ENCODE data around the gene TTC39C.
"Not testable (repeated sequence)": the region's sequence is repeated elsewhere in the genome, so short reads cannot be mapped to it uniquely, and the experiment has no call there.

Gene TTC39C

DNA sequence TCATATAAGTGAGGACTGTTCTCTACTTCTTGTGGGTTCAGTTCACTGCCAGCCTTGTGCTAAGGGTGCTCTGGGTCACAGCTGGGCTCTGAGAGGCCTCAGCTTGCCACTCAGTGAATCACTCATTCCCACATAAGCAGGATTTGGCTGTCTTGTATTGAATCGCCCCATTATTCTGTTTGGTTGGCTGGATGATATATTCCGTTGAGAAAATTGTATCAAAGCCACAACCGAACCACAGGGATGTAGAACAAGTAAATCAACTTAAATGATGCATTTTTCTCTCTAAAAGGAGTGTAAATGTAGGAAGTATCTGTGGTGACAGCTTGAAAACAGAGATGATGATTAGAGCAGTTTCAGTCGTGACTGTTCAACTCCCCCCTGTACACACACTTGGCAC is 39.6 kb downstream of the TTC39C start:
- DNase-seq (ENCODE audit: low spot score), result no peak

DNA sequence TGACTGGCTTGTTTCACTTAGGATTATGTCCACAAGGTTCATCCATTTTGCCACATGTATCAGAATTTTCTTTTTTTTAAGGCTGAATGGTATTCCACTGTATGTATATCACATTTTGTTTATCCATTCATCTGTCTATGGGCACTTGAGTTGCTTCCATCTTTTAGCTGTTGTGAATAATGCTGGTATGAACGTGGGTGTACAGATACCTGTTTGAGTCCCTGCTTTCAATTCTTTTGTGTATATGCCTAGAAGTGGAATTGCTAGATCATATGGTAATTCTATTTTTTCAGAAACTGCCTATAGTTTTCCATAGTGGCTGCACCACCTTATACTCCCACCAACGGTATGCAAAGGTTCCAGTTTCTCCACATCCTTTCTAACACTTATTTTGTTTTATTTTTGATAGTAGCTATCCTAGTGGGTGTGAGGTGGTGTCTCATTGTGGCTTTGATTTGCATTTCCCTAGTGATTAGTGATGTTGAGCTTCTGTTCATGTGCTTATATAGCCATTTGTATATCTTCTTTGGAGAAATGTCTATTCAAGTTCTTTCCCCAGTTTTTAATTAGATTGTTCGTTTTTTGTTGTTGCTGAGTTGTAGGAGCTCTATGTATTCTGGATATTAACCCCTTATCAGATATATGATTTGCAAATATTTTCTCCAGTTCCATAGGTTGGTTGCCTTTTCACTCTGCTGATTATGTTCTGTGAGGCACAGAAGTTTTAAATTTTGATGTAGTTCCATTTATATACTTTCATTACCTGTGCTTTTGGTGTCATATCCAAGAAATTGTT is 40.7 kb downstream of the TTC39C start:
- DNase-seq (ENCODE audit: low spot score), result no peak

DNA sequence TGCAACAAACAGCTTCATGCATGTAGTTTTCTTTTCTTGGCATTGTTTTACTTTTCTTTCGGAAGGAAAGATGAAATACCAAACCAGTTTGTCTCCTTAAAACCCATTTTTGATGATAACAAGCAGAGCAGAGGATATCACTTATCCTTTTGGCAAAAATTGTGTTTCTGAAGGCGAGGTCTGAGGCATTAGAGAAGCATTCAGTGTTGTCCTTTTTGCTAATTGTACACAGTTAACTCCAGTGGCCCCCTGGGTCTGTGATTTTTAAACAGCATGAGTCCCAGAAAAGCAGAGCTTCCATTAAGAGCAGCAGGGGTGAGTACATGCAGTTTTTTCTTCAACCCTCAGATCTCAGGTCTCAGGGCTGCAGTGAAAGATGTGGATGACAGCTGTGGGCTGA is 41.3 kb downstream of the TTC39C start:
- DNase-seq (ENCODE audit: low spot score), result no peak

DNA sequence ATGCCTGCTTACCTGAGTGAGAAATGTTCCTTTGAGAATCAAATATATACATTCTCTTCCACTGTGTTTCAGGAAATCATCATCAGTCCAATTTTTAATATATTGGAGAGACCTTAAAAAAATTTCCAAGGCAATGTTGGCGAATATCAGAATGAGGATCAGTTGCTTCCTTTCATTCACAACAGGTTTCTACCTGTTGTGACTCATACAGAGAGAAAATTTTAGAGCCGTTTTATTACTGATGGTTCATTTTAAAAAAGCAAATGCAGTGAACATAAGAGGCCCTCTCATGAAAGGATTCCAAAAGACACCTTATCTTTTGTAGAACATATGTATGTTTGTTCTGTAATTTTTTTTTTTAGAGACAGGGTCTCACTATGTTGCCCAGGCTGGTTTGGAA is 42.0 kb downstream of the TTC39C start:
- DNase-seq (ENCODE audit: low spot score), result no peak

DNA sequence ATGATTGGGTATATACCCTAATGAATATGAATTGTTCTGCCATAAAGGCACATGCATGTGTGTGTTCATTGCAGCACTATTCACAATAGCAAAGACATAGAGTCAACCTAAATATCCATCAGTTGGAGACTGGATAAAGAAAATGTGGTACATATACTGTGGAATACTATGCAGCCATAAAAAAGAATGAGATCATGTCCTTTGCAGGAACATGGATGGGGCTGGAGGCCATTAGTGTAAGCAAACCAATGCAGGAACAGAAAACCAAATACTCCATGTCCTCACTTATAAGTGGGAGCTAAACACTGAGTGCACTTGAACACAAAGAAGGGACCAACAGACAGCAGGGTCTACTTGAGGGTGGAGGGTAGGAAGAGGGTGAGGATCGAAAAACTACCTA is 43.2 kb downstream of the TTC39C start:
- DNase-seq (ENCODE audit: low spot score), result no peak

DNA sequence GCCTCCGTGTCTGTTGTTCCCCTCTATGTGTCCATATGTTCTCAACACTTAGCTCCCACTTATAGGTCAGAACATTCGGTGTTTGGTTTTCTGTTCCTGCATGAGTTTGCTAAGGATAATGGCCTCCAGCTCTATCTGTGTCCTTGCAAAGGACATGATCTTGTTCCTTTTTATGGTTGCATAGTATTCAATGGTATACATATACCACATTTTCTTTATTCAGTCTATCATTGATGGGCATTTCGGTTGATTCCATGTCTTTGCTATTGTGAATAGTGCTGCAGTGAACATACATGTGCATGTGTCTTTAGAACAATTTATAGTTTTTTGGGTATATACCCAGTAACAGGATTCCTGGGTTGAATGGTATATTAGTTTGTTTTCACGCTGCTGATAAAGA is 44.8 kb downstream of the TTC39C start:
- DNase-seq (ENCODE audit: low spot score), result not testable (repeated sequence)

DNA sequence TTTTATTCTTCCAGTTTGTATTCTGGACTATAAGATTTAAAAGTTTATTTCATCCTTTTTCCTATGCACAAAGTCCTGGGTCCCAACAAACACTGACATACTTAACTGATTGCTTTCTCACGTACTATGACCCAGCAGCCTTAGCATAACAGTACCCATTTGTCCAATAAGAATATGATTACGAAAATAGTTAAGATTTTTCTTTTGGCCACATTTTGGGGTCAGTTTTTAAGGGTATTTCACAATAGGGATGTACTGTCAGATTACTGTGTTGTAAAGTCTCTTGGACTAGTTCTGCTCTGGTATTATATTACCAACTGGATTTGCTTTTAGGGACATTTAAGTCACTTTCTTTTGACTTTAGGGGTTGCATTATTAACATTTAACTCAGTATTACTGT is 46.1 kb downstream of the TTC39C start:
- DNase-seq (ENCODE audit: low spot score), result no peak

DNA sequence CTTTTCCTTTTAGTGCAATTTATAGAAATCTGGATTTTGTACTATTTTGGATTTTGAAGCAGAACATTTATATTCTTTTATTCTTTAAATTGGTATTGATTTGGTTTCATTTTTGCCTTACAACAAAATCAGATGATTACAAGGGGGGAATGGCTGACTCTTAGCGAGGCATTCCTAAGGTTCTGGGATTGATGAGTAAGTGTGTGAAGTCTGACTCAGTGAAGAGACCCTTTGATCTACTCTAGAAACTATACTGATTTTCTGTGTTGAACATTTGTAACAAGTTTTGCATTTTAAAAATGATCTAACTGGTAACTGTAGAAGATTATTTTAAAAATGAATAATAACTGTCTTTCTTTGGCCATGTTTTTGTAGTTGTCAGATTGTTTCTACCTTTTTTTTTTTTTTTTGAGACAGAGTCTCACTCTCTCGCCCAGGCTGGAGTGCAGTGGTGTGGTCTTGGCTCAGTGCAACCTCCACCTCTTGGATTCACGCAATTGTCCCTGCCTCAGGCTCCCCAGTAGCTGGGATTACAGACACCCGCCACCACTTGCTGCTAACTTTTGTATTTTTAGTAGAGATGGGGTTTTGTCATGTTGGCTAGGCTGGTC is 48.7 kb downstream of the TTC39C start:
- no peak for DNase-seq (ENCODE audit: low spot score)

DNA sequence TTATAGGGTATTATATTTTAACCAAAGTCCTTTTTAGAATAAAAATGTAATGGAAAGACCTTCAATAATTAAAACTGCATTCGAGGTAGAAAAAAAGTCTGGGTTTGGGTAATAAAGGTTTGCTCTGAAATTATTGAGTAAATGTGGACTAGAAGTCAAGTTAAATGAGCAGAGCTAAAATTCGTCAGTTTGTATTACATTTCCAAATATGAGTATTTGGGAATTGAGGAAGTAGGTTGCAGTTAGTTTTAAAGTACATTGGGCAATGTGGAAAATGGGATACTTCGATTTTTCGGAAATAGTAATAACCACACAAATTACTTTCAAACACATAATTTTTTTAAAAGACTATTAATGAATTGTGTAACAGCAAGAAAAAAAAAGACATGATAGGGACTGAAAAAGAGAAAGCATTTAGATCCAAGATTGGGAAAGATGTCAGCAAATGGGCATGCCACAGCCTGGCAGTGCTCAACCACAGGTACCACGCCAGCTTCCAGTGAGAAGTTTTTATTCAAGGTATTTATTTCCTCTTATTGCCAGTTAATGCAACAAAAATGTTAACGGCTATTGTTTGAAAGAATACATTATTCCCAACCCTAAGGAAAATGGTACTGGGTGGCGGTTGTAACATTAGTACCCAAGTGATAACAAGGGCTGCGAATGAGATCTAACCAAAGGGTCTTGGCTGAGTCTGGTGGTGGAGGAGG is 50.0 kb downstream of the TTC39C start:
- DNase-seq (ENCODE audit: low spot score), result no peak

DNA sequence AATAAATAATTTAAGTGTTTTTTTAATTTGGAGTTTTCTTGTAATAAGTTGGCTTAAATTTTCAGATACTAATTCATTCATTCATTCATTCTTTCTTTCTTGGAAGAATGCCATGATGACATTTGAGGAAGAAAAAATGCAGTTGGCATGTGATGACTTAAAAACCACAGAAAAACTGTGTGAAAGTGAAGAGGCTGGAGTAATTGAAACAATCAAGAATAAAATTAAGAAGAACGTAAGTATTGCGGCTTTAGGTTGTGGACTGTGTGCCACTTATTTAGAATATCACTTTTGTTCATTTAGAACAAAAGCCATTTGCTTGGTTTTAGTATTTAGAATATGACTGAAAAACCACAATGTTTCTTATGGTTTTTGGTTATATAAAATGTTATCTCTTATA is 51.4 kb downstream of the TTC39C start:
- no peak for DNase-seq (ENCODE audit: low spot score)

DNA sequence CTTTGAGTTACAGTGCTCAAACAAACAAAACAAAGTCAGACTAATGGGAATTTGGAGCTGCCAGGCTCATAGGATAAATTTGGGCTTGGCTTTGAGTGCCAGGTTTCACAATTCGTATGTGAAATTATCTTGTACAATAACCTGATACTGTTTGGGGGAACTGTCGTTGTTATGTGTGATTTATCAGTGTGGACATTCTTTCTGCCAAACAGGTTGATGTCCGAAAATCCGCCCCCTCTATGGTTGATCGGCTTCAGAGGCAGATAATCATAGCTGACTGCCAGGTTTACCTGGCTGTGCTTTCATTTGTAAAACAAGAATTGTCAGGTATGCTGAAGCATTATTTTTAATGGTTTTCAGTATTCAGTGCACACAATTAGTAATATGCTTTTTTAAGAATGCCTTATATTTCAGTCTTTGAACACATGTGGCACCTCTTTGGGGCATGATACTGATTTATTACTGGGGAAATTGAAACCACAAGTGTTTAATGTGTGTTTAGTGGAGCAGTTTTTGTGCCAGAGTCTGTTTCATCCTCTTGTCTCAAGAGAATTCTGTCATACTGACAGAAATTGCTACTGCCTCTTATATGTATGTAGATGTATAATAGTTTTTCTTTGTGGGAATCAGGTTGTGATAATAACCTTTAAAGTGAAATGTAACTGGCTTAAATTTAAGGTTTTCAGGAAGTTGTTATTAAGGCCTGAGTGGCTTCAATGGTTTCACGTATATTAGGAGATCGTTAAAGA is 54.6 kb downstream of the TTC39C start:
- DNase-seq (ENCODE audit: low spot score), result no peak

DNA sequence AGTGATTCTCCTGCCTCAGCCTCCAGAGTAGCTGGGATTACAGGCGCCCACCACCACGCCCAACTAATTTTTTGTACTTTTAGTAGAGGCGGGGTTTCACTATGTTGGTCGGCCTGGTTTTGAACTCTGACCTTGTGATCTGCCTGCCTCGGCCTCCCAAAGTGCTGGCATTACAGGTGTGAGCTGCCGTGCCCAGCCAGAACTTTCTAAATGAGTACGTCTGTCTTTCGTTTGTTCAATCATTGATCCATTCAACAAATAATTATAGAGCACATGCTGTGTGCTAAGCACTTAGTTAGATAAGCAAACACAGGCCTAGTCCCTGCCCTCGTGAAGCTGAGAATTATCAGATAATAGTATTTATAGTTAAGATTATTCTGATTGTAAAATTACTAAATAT is 56.5 kb downstream of the TTC39C start:
- DNase-seq (ENCODE audit: low spot score), result no peak

DNA sequence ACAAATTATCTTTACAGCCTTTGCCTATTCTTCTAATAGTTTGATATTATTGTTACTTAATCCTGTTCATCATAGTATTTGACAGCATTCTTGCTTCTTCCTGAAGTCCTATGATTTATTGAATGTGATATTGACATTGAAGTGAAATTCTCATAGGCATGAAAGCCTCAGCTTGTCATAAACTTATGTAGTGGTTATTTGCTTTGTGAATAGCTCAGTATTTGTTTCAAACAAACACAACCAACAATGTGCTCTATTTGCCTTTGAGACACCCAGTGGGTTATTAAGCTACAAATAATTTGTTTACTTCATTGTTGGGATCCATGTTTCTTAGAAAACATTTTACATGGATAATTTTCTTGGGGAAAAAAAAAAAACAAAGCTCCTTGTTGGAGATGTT is 57.2 kb downstream of the TTC39C start:
- no peak for DNase-seq (ENCODE audit: low spot score)

DNA sequence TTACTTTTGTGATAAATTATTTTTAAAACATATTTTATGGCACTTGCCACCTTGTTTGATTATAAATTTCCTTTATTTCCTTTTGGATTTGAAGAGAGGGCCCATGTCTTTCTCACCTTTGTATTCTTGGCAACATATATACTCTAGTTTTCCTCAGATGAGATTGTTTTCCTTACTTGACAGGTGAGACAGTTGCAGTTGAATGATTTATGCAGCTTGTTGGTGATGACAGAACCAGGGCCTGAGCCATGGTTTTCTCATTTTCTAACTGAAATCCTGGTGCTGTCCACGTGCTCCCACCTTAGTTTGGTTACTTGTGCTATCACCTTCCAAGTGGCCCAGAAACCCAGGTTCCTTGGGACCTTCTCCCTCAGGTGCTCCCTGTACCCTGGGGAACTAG is 58.2 kb downstream of the TTC39C start:
- no peak for DNase-seq (ENCODE audit: low spot score)

DNA sequence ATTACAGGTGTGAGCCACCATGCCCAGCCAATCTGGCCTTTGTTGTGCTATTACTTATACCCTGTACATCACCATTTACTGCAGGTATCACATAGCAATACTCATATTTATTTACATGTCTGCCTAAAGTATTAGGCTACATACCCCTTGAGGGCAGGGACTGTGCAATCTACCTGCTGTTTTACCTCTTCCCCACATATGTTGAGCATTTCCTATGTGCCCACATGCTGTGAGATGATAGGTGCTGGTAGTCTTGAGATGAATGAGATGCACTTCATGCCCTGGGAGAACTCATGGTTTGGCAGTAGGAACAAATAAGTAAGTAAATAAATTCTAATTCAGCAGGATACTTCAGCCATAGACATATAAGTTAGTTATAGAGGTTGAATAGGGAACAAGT is 59.2 kb downstream of the TTC39C start:
- no peak for DNase-seq (ENCODE audit: low spot score)

DNA sequence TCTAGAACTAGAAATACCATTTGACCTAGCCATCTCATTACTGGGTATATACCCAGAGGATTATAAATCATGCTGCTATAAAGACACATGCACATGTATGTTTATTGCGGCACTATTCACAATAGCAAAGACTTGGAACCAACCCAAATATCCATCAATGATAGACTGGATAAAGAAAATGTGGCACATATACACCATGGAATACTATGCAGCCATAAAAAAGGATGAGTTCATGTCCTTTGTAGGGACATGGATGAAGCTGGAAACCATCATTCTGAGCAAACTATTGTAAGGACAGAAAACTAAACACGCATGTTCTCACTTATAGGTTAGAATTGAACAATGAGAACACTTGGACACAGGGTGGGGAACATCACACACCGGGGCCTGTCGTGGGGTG is 60.2 kb downstream of the TTC39C start:
- DNase-seq (ENCODE audit: low spot score), result not testable (repeated sequence)

DNA sequence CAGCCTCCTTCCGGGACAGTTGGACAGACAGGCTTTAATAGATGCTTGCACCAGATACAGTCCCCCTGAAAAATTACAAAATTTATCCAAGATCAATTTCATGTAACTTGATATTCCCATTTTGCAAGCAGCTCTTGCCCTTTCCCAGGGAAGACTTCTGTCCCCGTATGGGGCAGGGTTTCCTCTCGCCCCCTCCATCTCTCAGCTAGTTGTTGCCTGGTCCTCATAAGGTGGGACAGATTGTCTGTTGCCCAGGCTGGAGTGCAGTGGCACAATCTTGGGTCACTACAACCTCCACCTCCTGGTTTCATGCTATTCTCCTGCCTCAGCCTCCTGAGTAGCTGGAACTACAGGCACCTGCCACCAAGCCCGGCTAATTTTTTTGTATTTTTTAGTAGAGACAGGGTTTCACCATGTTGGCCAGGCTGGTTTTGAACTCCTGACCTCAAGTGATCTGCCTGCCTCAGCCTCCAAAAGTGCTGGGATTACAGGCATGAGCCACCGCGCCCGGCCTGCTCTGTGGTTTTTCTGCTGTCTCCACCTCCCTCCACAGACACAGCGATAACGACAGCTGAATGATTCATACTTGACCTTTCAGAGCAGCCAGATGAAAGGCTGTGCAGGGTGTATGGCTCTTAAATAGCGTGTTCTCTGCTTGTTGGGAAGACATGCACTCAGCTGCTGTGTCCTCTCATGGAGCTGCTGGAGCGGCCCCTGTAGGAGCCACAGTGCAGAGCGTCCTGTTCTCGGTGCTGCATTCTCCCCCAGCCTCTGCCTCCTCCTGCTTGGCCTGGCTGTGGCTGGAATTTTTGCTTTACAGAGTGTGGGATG is 61.4 kb downstream of the TTC39C start:
- DNase-seq (ENCODE audit: low spot score), result peak; percentile 84

DNA sequence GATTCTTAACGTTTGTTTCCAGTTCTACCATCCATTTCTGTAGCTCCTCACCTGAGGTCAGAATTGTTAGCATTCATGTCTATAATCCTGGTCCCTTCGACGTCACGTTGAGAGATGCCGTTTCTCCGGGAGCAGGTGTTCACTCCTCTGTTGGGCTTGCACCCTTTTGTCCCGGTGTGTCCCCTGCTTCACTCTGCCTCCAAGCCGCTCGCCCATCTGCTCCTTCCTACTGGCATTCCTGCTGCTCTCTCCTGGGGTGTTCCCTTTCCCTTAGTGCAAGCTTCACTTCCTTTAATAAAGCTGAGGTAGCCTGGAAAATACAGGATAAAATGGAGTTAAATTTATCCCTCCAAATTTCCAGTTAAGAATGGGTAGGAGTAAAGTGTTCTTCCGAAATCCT is 62.4 kb downstream of the TTC39C start:
- no peak for DNase-seq (ENCODE audit: low spot score)

DNA sequence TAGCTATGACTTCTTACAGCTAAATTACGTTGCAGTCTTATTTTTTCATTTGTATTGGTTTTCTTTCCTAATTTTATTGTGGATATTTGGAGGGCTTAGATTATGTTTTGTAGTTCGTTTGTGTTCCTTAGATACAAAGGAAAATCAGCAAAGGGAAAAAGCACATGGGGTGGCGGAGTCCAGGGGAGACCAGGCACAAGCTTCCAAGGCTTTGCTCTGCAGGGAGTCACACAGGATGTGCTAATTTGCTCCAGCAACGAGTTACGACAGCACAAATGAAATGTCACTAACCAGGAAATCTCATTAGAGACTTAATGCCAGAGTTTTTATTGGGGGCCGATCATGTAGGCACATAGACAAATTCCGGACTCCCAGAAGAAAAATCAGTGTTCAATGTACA is 63.8 kb downstream of the TTC39C start:
- no peak for DNase-seq (ENCODE audit: low spot score)

DNA sequence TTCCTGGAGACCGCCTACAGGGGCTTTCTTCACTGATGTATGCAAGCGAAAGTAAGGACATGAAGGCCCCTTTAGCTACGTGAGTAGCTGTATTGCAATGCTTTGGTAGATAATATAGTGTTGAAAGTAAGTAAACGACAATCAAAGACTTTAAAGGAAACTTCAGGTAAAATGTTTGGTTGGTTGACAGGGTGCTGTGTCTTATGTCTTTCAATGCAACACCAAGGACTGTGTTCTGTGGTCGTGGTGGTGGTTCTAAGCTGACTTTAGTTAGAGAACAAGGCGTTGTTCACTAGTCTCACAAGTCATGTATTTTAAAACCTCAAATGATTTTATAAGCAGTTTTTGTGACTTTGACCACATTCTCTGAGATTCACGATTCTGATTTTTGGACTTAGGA is 66.3 kb downstream of the TTC39C start:
- no peak for DNase-seq (ENCODE audit: low spot score)

DNA sequence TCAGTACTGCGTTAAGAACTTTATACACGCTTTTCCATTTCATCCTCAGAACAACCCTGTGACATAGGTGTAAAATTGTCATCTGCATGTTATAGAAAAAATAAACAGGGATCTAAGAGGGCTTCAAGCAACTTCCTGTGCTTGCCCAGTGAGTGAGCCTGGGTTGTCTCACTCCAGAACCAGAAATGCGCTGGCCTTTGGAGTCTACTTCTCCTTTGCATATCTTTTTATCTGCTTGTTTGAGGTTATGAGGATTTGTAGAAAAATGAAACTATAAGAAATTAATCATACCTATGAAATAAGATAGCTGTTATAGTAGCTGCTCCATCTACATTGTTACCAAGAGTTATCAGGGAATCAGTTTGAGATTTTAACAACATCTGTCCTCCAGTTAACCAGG is 69.0 kb downstream of the TTC39C start:
- no peak for DNase-seq (ENCODE audit: low spot score)

DNA sequence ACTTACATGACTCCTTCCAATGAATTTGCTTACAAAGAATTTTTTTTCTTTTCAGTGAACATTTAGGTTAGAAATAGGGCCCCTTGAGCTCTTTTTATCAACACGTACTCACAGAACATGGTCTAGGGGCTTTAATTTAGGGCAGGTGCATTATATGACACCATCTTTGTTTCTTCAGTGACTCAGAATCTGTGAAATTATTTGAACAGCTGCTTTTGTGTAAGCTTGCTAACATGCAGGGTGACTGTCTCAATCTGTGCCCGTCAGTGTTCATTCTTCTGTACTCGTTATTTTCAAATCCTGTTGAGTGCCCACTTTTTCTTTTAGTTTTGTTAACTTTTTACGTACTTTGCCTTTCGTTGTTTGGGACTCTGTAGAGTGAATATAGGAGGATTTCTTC is 71.5 kb downstream of the TTC39C start:
- no peak for DNase-seq (ENCODE audit: low spot score)

All from hepatic stellate cell (primary cell).